Measurements from ENCODE around the gene CDH15.
"Not testable (repeated sequence)": the region's sequence is repeated elsewhere in the genome, so short reads cannot be mapped to it uniquely, and the experiment has no call there.

The CDH15 gene

DNA sequence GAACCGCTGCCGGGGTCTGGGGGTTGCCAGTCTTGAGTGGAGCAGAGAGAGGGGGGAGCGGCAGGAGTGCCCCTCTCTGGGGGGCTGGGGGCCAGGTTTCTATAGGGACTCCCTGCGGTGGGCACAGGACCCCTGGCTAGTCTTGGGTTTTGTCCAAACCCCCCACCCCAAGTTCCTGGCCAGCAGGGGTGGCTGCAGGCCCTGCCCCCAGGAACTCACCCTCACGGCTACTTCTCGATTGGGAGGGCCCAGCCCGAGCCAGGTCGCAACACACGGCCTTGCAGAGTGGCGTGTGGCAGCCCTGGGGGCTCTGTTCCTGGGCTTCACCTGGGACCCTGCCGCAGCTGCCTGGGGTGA, 601 bp downstream of the CDH15 start:
- no peak for DNase-seq (ENCODE audit: low spot score)
- FAIRE-seq = no peak

DNA sequence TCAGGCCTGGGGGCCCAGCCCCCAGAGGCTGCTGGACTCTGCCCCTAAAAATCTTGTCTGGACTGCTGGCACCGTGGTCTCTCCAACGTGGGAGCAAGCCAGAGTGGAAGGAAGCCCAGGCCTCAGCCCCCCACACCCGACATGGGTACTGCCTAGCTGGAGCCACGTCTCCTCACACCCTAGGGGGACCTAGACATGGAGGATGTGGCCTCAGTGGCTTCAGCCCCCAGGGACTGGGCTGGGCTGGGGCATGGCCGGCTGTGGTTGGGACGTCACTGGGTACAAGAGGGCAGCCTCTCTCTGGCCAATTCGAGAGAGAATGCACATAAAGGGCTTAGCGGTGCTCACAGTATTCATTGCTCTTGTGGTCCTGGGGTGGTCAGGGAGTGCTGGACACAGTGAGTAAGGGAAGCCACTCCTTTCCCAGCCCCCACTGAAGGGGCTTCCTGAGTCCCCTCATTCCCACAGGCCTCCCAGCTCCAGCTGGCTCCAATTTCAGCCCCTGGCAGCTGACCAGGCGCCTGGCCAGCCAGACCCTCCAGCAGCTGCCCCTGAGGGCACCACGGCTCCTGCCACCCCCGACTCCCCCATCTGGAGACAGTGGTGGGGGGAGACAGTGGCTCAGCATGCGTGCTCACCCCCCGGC, 1.1 kb downstream of the CDH15 start:
- DNase-seq (ENCODE audit: low spot score) = no peak
- FAIRE-seq = no peak

DNA sequence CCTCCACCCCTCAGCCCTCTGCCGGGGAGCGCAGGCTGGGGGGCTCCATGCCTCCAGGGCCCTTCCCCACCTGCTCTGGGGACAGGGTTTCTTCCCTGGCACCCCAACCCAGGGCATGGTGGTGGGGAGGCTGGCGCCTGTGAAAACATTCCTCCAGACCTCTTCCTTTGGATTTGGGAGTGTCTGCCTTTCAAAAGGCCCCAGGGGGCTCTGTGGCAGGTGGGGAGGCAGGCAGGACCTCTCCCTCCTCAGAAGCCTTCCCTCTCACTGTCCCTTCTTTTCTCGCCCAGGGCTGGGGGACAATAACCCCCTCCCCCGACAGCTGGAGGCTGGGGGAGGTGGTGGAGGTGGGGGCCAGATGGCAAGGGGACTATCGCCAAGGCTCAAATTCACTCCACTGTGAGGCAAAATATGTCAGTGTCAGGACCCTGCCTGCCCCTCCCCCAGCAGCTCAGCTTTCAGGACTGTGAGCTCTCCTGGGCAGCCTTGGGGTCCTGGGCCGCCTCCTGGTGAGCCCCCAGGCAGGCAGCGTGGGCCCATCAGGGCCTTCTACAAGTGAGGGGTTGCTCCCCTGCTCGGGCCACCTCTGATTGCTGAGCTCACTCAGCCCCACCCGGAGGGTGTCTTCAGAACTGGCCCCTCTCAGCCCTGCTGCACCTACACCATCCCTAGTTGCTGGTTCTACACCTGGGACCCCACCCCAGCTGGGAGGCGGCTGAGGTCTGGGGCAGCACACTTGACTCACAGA, 1.8 kb downstream of the CDH15 start:
- DNase-seq (ENCODE audit: low spot score) = no peak
- FAIRE-seq = no peak

DNA sequence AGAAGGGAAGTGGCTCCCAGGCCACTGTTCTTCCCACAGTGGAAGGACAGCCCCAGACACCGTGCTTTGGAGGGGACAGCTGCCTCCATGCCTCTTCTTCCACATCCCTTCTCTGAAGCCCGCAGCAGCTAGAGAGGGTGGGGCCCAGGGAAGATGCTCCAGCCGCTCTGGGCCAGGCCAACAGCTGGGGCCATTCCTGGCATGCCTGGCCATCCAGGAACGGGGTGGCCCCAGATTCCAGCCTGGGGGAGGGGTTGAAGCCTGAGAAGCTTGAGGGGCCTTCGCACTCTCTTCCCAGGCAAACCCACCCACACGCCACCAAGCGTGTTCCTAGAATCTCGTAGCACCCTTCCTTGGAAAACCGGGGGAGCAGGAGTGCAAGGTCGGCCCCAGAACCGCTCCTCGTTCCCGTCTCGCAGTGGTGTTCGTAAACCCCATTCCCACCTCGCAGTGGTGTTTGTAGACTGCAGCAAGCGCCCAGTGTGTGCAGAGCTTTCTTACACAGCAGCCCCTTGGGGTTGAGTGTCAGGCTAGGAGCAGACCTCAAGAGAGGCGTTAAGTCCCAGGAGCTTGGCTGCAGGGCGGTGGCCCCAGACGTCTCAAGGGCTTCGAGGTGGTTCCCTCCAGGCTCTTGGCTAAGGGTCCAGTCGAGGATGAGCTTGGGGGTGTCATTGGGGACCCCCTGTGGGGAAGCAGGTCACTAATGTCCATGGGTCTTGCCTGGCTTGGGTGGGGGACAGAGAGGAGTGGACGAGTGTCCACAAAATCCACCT, 2.7 kb downstream of the CDH15 start:
- DNase-seq (ENCODE audit: low spot score) (no peak), FAIRE-seq (no peak)

DNA sequence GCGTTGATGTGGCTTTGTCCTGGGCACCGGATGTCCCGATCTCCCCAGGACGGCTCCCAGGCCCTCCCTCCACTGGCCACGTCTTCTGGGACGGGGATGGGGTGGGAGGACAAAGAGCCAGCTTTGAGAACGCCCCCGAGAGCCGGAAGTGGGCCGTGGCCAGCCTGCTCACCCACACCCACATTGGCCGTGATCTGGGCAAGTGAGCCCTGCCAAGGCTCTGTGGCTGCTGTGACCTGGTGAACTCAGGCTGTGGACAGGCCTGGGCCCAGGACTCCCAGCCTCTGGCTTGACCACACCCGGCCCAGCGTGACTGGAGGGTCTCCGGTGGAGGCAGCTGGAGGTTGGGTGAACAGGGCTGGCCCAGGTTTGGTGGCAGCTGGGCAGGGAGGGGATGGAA, 3.3 kb downstream of the CDH15 start:
- no peak for FAIRE-seq

DNA sequence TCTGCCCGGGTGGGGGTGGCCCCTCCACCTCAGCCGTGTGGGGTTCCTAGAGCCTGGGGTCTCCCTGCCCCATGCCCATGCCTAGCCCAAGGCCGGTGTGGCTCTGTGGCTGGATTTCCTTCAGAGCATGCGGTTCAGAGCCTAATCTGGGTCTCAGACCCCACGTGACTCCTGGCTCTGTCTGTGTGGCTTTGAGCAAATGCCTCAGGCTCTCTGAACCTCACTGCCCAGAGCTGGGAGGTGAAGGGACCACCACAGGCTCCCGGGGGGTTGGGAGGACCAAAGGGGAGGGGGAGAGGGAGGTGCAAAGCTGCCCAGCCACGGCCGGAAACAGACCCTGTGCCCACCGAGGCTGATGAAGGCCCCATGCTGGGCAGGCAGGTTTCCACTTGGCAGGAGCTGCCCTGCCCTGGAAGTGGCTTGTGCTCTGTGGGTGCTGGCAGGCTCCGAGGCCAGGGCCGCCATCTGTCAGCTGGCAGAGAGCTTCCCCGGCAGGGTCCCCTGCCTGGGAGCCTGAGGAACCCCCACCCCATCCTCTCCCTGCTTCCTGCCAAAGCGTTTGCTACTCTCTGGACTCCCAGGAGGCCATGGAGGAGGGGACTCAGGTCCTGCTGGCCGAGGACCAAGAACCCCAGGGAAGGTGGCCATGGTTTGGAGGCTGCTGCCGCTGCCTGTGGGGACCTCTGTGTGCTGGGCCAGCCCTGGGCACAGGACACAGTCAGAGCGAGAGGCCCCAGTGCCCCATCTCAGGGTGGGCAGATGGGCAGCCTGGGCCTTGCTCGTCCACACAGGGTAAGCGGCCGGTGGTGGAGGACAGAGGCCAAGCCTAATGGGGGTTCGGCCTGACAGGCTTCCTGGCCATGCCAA, 4.0 kb downstream of the CDH15 start:
- DNase-seq (ENCODE audit: low spot score) = no peak
- no peak for FAIRE-seq

More for the DNA sequence above, 3.3 kb downstream of the CDH15 start:
- no peak for DNase-seq (ENCODE audit: low spot score)

DNA sequence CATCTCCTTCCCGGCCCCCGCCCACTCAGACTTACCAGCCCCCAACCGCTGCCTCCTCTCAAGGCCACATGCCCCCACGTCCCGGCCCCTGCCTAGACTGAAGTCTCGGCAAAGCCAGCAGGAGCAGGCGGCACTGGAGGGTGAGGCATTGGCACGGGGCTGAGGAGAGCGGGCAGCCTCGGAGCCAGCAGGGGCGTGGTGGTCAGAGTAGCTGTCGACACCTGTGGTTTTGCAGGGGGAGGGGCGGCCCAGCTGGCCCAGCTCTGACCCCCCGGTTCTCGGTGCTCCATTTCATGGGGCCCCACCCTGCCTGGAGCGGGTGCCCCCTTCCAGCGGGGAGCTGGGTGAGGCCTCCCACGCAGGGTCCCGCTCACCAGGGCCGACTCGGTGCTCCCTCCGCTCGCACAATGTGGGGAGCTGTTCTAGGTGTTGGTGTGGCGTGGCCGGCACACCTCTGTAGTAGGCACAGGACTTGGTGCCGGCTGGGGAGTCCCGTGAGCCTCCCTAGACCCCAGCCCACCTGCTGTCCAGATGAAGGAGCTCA, 4.7 kb downstream of the CDH15 start:
- FAIRE-seq = no peak
- DNase-seq (ENCODE audit: low spot score) = no peak

DNA sequence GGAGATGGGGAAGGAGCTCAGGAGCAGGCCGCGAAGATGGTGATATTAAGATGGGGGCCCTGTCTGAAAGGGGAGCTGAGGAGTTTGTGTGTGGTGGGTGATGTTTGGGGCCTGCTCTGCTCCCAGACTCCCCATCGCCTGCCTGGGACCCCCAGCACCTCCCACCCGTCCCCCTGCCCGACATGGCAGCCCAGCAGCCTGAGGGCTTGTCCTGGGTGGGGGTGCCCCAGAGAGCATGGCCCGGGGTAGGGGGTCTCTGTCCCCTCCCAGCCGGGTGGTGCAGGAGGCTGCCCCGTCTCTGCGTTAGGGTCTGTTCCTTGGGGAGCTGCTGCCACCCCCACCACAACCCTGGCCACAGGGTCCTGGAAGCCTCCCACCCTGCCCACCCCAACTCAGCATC, 5.2 kb downstream of the CDH15 start:
- FAIRE-seq = no peak
- DNase-seq (ENCODE audit: low spot score) = no peak

DNA sequence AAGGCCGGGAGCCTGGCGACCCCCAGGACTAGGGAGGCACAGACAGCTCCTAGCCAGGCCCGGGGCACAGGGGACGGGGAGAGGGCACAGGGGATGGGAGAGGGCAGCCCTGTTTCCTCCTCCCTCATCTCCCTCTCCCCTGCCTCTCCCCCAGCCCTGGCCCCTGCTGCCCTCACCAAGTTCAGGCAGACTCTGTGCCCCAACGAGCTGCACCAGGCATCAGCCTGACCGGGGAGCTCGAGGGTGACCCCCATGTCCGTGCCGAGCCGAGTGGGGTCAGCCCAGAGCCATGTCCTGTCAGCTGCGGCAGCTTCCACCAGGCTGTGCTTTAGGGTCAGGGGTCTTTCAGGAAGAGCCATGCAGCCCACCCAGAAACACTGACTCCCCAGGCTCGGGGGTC, 6.0 kb downstream of the CDH15 start:
- DNase-seq (ENCODE audit: low spot score) (no peak), FAIRE-seq (no peak)

DNA sequence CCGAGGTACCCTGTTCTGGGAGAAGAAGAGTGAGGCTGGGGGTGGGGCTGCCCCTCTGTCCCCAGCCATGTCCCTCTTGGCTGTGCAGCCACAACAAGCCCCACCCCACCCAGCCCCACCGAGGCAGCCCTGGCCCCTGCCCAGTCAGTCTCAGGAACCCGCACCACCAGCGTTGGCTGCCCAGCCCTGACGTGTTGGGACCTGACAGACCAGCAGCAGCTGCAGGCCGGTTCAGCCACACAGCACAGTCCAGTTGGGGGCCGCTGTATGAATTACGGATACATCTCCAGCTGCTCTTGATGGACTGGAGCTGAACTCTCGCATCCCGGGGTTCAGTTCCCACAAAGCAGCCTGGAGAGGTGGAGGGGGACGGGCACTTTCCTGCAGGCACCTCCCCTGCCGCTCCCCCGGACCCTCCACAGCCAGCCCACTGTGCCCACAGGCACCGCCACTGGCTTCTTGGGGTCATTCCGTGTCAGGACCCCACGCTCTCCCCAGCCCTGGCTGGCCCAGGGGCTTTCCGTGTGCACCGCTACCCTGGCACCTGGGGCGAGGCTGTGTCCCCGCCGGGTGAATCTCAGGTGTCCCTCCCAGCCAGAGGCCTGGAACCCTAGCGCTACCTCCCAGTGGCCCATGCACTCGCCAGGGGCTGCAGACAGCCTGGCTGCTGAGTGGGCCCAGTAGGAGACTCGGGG, 7.1 kb downstream of the CDH15 start:
- DNase-seq (ENCODE audit: low spot score) (no peak), FAIRE-seq (no peak)

DNA sequence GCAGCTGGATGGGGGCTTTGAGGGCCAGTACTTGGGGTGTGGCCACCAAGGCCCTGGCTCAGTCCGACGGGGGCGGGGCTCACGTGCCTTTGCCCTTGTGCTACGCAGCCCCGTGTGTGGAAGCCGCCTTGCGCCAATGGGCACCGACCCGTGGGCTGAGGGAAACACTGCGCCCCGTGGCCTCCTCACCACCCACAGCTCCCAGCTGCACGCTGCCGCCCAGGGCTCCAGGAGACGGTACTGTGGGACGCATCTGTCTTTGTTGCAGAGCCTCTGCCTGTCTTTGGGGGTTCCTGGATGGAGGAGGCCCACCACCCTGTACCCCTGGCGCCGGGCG, 7.6 kb downstream of the CDH15 start:
- no peak for FAIRE-seq
- DNase-seq (ENCODE audit: low spot score) = no peak

DNA sequence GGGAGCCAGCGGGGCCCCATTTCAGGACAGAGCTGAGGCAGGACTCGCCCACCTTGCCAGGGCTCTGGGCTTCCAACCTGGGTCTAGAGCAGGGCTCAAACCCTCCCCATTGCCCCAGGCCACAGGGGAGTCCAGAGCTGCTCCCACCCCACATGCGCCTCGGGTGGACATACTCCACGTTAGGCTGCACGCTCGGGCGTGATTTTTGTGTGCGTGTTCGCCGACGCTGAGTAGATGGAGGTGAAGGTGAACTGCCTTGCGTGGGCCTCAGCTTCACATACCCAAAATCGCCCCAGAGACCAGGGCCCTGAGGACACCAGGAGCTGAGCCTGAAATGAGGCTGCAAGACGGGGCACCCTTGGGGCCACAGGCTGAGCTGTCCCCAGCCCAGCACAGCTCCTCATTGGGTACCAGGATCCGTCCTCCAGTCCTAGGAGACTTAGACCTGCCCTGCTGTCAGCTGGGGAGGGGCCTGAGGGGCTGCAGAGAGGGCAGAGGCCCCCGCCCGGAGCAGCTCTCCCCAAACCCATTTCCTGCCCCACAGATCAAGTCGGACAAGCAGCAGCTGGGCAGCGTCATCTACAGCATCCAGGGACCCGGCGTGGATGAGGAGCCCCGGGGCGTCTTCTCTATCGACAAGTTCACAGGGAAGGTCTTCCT, 8.2 kb downstream of the CDH15 start:
- FAIRE-seq = no peak
- no peak for DNase-seq (ENCODE audit: low spot score)

DNA sequence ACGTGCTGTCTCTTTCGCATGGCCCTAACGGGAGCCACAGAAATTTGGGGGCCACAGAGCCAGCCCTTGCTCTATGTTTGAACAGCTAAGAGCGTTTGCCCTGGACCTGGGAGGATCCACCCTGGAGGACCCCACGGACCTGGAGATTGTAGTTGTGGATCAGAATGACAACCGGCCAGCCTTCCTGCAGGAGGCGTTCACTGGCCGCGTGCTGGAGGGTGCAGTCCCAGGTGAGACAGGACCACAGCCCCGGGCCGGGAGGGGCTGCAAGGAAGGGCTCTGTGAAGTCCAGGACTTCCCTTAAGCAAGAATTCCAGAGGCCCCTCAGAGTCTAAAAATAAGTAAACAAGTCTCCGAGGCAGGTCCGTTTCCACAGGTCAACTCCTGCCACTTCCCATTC, 11.9 kb downstream of the CDH15 start:
- FAIRE-seq = no peak

DNA sequence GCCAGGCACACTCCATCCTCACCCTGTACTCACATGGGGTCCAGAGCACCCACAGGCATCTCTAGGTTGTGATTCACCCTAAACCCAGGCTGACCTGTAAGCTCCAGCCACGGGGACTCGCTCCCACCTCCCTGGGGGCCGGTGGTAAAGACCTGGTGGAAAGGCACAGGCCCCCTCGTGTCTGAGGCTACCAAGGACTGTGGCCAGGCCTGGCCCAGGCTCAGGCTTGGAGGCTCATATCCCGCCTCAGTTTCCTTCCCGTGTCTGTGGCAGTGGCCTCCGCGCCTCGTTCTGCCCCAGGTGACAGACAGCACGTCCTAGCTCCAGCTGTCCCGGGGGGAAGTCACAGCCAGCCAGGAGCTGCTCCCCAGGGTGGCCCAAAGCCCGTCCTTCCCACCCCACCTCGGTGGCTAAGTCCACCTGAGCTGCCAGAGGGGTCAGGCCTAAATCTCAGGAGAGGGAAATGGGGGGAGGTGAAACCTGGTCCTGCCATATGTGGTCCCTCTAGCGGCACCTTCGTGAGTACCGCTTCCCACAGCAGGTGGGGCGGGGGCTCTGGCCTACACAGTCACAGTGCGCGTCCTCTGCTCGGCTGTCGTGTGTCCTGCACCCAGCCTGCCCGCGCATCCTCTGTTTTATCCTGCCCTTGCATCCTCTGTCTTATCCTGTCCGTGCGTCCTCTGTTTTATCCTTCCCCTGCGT, 12.6 kb downstream of the CDH15 start:
- DNase-seq (ENCODE audit: low spot score) = no peak
- FAIRE-seq = no peak

More for the DNA sequence above, 11.9 kb downstream of the CDH15 start:
- DNase-seq (ENCODE audit: low spot score) = no peak

DNA sequence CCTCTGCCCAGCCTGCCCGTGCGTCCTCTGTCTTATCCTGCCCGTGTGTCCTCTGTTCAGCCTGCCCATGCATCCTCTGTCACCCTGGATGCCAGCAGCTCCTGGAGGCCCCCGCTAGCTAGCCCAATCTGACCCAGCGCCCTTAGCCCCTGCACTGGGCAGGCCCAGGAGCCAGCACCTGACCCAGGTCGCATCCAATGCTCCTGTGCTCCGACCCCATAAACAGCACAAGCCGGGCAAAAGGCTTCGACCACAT, 13.1 kb downstream of the CDH15 start:
- DNase-seq (ENCODE audit: low spot score) = no peak
- FAIRE-seq = no peak

DNA sequence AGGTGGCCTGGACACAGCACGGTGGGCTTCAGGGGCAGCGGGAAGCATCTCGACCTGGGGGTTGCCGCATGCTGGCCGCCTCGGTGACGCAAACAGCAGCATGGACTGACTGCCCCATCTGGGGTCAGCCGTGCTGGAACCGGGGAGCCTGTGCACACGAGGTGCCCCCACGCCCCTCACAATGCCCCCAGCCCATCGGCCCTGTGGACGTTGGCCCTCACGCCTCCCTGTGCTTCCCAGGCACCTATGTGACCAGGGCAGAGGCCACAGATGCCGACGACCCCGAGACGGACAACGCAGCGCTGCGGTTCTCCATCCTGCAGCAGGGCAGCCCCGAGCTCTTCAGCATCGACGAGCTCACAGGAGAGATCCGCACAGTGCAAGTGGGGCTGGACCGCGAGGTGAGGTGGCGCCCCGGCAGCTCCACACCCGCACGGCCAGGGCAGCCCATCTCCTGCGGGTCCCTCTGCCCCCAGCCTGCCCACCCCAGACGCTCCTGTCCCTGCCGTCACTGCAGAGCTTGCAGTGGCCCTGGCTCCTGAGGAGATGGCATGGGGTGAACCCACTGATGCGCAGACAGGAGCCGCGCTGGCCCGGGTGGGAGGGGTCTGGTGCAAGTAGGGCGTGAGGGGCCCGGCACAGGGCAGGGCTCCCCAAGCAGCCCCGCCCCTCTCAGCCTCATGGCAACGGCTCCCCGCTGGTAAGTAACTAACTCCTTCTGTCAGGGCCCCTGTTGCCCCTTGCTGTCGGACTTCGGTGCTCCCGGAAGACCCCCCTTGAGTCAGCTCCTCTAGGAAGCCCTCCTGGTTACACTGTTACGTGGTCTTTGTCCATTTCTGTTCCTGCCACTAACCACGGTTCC, 13.6 kb downstream of the CDH15 start:
- no peak for FAIRE-seq

DNA sequence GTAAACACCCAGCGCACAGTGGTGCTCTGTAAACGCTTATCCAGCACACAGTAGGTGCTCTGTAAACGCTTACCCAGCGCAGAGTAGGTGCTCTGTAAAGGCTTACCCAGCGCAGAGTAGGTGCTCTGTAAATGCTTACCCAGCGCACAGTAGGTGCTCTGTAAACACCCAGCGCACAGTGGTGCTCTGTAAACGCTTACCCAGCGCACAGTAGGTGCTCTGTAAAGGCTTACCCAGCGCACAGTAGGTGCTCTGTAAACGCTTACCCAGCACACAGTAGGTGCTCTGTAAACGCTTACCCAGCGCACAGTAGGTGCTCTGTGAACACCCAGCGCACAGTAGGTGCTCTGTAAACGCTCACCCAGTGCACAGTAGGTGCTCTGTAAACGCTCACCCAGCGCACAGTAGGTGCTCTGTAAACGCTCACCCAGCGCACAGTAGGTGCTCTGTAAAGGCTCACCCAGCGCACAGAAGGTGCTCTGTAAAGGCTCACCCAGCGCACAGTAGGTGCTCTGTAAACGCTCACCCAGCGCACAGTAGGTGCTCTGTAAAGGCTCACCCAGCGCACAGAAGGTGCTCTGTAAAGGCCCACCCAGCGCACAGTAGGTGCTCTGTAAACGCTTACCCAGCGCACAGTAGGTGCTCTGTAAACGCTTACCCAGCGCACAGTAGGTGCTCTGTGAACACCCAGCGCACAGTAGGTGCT, 14.5 kb downstream of the CDH15 start:
- not testable (repeated sequence) for FAIRE-seq; DNase-seq (ENCODE audit: low spot score)

More for the DNA sequence above, 13.6 kb downstream of the CDH15 start:
- DNase-seq (ENCODE audit: low spot score) = no peak

DNA sequence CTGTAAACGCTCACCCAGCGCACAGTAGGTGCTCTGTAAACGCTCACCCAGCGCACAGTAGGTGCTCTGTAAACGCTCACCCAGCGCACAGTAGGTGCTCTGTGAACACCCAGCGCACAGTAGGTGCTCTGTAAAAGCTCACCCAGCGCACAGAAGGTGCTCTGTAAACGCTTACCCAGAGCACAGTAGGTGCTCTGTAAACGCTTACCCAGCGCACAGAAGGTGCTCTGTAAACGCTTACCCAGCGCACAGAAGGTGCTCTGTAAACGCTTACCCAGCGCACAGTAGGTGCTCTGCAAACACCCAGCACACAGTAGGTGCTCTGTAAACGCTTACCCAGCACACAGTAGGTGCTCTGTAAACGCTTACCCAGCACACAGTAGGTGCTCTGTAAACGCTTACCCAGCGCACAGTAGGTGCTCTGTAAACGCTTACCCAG, 15.1 kb downstream of the CDH15 start:
- not testable (repeated sequence) for FAIRE-seq; DNase-seq (ENCODE audit: low spot score)

Measured in urothelium cell line (cell line).